GM18498 (cell line): ENCODE results near the gene CFAP46.
A peak's percentile ranks its signal among the peaks of the same experiment; 100 is the strongest.

Source experiments
- ATAC-seq: cut with Tn5 transposase; IDR thresholded peaks from one replicate; pipeline ENCODE4 v1.9.1; 2021; ENCODE audit warnings: mild to moderate bottlenecking, moderate library complexity; ENCODE audit not compliant: unreplicated experiment

Gene CFAP46

DNA sequence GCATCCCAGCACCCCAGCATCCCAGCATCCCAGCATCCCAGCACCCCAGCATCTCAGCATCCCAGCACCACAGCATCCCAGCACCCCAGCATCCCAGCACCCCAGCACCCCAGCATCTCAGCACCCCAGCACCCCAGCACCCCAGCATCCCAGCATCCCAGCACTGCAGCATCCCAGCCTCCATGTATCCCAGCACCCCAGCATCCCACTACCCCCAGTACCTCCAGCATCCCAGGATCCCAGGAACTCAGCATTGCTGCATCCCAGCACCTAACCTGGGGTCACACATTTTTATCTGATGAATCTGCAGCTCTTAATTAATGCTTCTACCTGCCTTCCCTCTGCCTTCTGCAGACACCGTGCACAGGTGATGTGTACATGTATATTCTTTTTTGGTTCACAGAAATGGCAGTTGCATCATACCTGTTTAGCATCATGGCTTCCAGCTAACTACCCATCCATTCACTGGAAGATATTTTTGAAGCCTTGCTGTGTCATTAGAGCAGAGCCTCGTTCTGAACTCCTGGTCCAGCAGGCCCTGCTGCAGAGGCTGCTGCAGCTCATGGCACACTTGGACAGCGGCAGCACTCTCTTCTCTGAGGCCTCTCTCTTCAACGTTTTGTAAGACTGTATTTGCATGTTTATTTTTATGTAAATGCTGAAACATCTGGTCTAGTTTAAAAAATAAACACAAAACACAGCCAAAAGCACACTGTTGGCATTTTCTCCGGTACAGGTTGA, 4.6 kb upstream of the CFAP46 start:
- no peak for ATAC-seq

DNA sequence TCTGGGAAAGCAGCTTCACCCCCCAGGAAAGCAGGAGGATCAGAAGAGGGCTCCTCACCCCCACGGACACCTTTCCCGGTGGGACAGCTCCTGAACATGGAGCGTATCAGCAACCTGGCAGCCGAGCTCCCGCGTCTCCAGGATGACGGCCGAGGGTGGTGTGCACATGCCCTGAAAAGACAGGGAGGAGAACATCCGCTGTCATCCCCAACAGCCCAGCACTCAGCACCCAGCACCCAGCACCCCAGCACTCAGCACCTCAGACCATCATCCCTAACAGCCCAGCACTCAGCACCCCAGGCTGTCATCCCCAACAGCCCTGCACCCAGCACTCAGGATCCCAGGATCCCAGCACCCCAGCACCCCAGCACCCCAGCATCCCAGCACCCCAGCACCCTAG, 3.9 kb upstream of the CFAP46 start:
- ATAC-seq, result no peak

DNA sequence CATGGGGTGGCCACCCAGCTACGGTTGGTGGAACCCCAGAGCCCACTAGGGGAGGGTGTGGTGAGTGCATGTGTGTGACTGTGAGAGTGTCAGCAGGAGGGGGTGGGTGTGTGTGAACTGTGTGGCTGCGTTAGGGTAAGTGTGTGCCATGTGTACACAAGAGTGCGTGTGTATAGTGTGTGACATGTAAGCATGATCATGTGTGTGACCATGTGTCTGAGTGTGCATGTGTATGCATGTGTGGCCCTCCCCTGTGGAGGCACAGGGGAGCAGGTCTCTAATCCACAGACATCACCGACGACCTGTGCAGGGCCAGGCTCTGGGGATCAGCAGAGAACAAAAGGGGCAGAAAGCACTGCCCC, 3.5 kb upstream of the CFAP46 start:
- ATAC-seq, result no peak

DNA sequence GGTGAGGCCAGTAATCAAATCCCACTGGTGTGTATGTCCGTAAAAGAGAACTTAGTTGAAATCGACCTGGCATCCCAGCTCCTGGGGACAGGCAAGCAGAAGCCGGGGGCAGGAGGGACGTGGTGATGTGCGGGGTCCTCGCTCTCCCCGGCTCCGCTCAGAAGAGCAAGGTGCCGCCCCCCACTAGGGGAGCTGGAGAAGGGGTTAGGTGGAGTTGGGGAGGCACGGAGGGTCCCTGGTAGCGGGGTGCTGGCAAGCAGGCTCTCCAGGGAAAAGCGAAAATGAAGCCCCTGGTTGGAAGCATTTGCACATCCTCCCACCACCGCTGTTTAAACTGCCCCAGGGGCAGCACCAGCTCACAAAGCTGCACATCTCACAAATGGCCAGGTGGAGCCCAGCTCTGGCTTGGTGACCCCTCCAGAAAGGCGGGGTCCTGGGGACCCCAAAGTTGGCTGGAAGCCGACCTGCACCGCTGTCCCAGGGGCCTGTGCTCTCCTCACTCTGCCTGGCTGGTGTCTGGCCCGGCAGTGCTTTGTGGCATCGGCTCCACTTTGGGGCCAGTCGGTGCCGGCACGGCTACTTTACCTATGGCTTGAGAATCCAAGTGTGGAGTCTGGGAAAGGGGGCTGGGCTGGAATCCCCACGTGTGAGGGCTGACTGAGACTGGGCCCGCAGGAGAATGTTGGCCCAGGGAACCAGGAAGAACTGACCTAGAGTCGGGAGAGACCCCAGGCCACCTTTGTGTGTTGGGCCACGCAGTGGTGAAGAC, 2.9 kb upstream of the CFAP46 start:
- ATAC-seq, result no peak

DNA sequence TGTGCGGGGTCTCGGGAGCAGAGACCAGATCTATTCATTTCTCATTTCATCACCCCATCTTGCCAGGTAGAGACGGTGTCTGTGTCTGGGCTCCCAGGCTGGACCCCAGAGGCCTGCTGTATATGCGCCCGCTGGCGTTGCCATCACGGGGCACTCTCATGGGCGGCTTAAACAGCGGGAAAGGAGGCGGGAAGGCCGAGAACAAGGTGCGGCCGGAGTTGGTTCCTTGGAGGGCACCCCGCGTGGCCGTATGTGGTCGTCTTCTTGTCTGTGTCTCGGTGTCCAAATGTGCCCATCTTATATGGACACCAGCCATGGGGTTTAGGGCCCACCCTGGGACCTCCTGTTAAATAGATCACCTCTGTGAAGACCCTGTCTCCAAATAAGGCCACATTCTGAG, 2.1 kb upstream of the CFAP46 start:
- ATAC-seq, result no peak

DNA sequence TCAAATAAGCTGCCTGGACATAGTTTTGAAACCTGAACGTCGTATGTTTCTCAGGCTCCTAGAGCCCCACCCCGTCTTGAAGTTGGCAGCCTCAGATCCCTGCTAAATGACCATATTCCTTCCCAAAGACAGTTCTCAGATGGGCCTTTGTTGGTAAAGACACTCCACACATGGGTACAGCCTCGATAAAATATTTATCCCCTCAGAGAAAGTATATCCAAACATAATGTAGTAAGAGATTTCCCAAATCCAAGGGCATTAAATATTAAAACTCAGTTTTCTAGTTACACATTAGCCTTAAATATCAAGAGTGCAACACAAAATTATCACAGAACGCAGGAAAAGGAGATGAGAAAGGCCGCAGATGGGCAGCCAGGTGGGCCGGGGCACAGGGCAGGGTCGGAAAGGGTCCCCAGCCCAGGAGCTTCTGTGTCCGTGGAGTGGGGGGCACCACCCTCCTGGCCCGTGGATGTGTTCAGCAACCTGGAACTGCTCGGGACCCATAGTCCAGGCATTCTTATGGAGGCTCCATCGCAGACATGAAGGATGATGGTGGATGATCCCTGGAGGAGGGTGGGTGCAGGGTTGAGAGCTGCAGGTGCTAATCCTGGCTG, 1.5 kb upstream of the CFAP46 start:
- ATAC-seq, result no peak

DNA sequence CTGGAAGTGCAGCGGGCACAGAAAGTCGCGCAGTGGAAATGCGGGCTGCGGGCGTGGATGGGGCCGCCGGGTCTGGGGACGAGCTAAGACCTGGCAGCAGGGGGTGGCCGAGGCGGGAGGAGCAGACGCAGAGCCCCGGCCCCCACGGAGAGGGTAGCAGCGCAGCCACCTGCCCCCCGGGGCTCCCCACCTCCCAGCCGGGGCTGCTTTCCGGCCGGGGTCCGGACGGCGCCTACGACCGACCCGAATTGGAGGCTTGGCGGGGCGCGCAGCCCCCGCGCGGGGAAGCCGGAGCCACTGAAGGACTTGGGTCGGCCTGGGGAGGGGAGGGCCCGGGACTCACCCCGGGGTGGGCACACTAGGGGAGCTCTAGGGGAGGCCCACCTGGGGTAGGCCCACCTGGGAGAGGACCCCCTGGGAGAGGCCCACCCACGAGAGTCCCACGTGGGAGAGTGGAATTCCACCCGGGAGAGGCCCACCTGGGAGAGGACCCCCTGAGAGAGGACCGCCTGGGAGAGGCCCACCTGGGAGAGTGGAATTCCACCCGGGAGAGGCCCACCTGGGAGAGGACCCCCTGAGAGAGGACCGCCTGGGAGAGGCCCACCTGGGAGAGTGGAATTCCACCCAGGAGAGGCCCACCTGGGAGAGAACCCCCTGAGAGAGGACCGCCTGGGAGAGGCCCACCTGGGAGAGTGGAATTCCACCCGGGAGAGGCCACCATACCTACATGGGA, 854 bp upstream of the CFAP46 start:
- no peak for ATAC-seq

DNA sequence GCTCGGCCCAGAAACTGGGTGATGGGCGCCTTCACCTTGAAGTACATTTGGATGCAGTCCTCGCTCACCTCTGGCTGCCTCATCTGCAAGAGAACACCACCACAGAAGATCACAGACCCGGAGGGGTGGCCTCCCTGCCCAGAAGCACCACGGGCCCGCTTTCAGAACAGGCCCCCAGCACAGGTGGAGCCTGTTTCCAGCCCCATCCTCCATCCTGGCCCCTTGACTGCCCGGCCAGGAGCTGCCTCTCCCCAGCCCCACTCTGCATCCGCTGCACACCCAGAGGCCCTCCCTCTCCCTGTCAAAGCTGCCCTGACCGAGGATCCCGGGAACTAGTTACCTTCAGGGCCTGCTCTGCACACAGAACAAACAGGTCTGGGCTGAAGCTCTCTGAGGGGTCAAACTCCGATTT, 724 bp downstream of the CFAP46 start:
- ATAC-seq, result no peak

DNA sequence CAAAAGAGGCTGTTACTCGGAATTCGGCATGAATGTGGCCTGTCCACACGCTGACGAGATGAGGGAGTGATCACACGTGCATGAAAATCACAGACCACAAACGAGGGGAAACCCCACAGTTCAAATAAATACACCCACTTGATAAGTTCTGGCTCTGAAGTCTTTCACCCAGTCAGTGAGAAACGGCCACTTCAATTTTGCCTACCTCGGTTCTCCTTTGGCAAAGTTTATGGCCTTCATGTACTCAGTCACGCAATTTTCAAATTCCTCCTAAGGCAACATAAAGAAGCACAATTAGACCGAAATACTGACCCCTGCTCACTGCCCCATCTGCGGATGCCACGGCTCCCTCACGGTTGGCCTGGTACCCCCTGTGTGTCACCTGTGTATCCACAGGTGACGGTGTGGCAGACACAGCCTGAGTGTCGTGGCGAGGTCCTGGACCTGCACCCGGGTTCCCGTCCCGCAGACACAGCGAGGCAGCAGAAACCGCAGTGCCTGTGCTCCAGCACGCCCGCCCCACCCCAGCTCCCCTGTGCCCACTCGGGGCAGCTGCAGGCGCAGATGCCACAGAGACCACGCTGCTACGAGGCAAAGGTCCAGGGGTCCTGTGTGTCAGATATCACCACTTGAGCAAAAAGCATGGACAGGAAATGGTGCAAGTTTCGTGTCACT, 1.4 kb downstream of the CFAP46 start:
- ATAC-seq, result peak; percentile 33

DNA sequence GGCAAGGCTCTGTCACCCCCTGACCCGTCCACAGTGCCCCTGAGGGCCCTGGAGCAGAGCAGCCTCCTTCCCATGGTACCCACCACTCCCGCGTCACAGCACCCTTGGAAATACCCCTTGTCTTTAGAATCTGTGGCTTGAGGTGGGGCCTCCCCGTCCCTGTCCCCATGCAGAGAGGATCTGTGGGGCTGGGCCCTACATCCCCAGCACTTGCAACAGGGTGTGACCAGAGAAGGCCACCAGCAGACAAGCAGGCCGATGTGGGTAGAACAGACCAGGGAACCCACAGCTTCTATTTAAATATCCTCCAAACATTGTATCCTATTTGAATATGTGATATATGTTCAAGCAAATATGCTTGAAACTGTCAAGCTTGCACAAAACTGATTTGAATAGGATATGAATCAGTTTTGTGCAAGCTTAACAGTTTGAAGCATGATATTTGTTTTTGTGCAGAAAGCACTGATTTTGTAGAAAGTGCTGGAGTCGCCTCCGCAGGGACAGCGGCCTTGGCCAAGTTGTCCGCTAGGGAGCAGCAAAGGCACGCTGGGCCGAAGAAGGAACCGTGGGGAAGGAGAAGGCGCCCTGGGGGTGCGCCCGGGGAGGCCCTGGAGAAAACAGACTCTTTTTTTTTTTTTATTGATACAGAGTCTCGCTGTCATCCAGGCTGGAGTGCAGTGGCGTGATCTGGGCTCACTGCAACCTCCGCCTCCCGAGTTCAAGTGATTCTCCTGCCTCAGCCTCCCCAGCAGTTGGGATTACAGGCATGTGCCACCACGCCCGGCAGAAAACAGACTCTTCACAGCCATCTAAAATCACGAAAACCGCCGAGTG, 2.2 kb downstream of the CFAP46 start:
- ATAC-seq, result peak; percentile 72

DNA sequence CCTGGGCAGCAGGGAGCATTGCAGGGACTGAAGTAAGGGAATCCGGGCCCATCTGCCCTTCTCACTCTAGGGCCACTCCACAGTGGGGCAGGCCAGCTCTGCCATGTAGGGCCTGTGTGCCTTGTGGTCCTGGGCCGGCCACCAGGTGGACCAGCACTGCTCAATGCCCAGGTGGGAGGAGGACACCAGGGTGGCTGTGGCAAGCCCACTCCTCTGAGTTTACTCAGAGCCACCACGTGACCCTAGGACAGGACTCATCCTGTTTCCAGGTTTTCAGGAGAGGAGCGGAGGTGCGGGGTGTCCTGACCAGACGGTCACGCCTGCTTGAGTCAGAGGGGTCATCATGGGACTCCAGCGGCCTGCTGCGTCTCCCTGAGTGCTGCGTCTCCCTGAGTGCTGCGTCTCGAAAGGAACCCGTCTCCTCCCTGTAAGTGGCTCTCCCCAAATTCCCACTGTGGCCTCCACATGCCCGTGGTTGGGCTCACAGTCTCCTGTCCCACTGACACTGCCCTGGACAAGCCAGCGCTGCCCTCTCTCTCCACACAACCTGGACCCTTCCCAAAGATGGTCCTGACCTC, 2.9 kb downstream of the CFAP46 start:
- ATAC-seq, result no peak

DNA sequence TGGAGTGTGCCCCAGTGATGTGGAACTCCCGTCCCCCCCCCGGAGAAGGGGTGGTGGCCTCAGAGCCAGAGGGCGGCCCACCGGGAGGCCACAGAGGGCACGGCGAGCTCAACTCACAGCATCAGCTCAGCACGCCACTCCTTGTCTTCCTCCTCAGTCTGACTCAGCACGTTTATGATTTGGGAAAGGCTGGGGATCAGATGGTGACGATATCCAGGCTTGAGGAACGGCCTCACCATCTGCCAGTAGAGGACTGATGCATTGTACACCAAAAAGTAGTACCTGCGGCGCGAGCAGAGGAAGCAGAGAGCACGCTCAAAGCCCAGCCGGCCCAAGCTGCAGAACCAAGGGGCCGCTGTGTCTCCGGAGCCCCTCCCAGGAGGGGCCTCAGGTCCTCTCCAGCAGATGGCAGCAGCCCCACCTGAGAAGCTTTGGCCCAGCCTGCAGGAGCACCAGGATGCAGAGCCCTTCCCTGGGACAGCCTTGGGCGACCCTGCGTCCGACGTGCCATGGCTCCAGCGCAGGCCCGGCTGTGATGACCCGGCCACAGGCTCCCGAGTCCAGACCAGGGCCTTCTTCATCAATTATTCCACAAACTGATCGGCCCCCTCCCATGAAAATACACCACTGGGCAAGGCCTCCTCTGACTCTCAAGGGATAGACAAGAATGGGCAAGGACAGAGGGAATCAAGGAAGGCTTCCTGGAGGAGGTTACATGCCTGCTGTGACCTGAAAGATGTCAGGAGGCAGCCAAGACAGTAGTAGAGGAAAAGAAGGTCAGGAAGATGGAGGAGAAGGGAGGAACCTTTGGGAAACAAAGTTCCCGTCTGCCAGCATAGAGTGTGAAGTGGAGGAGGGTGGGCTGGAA, 3.7 kb downstream of the CFAP46 start:
- no peak for ATAC-seq

DNA sequence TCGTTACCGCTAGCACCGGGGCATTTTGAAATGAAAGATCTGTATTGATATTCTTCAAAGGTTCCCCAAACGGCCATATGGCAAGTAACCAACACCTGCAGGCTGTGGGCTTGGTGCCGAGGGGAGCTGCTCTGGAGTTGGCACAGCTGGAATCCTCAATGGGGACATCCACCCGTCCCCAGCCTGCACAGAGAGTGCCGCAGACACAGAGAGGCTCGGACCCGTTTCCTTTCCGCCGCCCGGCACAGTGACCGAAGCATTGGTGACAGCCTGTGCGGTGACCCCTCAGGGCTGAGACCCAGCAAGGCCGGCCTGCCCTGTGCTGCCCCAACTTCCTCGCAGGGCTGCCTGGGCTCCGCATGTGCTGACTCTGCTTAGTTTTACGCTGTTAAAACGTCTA, 4.5 kb downstream of the CFAP46 start:
- no peak for ATAC-seq

DNA sequence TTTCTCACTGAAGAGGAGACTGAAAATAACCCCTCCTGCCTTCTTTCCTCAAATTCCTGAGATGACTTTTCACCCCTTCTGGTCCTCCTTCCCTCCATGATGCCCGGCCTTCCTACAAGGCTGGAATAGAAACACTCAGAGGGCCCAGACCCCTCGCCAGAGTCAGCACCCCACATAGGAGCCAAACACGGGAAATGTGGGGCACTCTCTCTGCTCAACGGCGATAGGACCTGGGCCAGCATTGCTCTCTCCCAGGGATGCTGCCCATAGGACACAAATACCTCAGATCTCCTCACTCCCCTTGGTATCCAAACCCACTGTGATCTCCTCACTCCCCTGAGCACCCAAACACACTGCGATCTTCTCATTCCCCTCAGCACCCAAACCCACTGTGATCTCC, 7.4 kb downstream of the CFAP46 start:
- ATAC-seq, result no peak

DNA sequence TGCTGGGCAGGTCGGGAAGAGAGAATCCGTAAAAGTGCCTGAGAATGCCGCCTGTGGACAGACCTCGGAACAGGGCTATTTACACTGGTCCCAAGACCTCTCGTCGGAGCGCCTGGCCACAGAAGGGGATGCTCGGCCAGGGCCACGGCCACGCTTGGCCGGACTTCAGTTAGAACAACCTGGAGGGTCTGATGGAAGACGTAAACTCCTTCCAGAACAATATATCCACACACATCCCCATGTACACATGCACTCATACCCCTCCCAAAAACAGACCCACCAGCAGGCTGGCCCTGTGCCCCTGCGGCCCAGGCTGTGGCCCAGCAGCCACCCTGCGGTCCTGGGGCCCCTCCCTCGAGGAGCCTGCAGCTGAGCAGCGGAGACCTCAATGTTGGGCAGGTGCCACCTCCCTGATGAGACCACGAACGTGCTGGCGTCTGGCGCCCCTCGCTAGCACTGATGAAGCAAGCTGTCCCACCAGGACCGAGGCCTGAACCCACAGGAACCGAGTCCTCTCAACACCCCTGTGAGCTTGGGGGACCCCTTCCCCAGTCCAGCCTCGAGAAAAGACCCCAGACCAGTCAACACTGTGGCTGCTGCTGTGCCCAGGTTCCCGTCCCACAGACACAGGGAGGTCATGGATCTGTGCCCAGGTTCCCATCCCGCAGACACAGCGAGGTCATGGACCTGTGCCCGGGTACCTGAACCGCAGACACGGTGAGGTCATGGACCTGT, 8.9 kb downstream of the CFAP46 start:
- no peak for ATAC-seq

DNA sequence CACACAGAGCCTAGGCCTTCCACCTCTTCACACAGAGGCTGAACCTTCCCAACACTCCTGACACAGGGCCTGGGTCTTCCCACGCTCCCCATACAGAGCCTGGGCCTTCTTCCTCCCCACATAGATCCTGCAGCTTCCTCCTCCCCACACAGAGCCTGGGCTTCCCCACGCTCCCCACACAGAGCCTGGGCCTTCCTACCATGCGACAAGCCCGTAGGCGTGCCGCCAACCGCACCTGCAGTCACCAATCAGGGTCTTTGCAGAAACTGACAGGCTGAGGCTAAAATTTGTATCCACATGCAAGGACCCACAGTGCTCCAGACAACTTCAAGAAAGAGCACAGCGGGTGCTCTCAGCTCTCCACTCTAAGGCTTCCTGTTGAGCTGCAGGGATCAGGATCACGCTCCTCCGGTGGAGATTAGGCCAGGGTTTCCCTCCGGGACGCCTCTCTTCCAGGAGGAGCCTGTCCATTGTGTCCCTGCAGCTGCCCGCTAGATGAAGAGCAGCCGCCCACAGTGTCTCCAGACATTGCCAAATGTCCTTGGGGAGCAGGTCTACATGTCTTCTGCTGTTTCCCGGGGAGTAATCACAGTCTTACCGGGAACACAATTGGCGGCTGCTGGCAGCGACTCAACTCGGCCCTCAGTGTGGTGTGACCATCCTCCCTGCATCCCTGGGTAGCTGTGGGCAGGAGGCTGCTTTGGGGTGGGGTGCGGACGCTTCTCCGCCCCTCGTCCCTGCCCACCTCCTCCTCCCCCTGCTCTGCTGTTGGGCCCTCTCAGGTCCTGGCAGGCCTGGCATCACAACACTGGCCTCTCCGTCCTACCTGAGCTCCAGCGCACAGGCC, 9.7 kb downstream of the CFAP46 start:
- ATAC-seq, result no peak
